Measurements from ENCODE around the gene CSF2RB. TPM values are rescaled to one million over a fixed set of nuclear protein-coding genes. Genes with fewer than 3 reads are reported as not detected.
"Not testable (repeated sequence)": the region's sequence is repeated elsewhere in the genome, so short reads cannot be mapped to it uniquely, and the experiment has no call there.

The CSF2RB gene
- total RNA-seq, 1 donor from 2014 or later: 0.05 TPM

- peak; percentile 30 for TF ChIP-seq CTCF (IDR thresholded peaks at IDR 0.05)
- Mint-ChIP-seq H3K36me3 (ENCODE audit: low read depth) (no peaks in the 10 kb centered on the region), H3K27ac (ENCODE audit: unreplicated experiment) (no peak overlapping the region), H3K9me3 (ENCODE audit: low read depth) (peaks cover 15% of the 10 kb centered on the region), H3K4me3 (ENCODE audit: unreplicated experiment) (no peak overlapping the region), H3K27me3 (ENCODE audit: low read depth) (peaks cover 20% of the 10 kb centered on the region), H3K4me1 (ENCODE audit: low read depth) (peaks cover 10% of the 10 kb centered on the region)
- no peak for DNase-seq (ENCODE audit: low spot score)
These were observed 68.7 kb downstream of the CSF2RB start for GRCh38 chr22:36982136-36982535.

- no peak for TF ChIP-seq CTCF (IDR thresholded peaks at IDR 0.05)
- Mint-ChIP-seq H3K27ac (ENCODE audit: unreplicated experiment) (no peak overlapping the region), H3K36me3 (ENCODE audit: low read depth) (no peaks in the 10 kb centered on the region), H3K27me3 (ENCODE audit: low read depth) (peaks cover 37% of the 10 kb centered on the region), H3K9me3 (ENCODE audit: low read depth) (peaks cover 15% of the 10 kb centered on the region), H3K4me3 (ENCODE audit: unreplicated experiment) (no peak overlapping the region), H3K4me1 (ENCODE audit: low read depth) (no peaks in the 10 kb centered on the region)
- no peak for DNase-seq (ENCODE audit: low spot score)
These were observed 71.9 kb downstream of the CSF2RB start for GRCh38 chr22:36985211-36985889.

GRCh38 chr22:36986242-36986821, 72.9 kb downstream of the CSF2RB start:
- peaks cover 41% of the 10 kb centered on the region for H3K27me3 Mint-ChIP-seq (ENCODE audit: low read depth)
- peak; percentile 75 for TF ChIP-seq CTCF (IDR thresholded peaks at IDR 0.05)
- no peak for DNase-seq (ENCODE audit: low spot score)
- H3K4me1 Mint-ChIP-seq (ENCODE audit: low read depth): no peaks in the 10 kb centered on the region
- H3K27ac Mint-ChIP-seq (ENCODE audit: unreplicated experiment): no peak overlapping the region
- H3K4me3 Mint-ChIP-seq (ENCODE audit: unreplicated experiment): no peak overlapping the region
- peaks cover 15% of the 10 kb centered on the region for H3K9me3 Mint-ChIP-seq (ENCODE audit: low read depth)
- no peaks in the 10 kb centered on the region for H3K36me3 Mint-ChIP-seq (ENCODE audit: low read depth)

- TF ChIP-seq CTCF (IDR thresholded peaks at IDR 0.05): no peak
- no peaks in the 10 kb centered on the region for H3K4me1 Mint-ChIP-seq (ENCODE audit: low read depth)
- no peak for DNase-seq (ENCODE audit: low spot score)
- H3K4me3 Mint-ChIP-seq (ENCODE audit: unreplicated experiment): no peak overlapping the region
- peaks cover 44% of the 10 kb centered on the region for H3K27me3 Mint-ChIP-seq (ENCODE audit: low read depth)
- peaks cover 15% of the 10 kb centered on the region for H3K9me3 Mint-ChIP-seq (ENCODE audit: low read depth)
- H3K27ac Mint-ChIP-seq (ENCODE audit: unreplicated experiment): no peak overlapping the region
- H3K36me3 Mint-ChIP-seq (ENCODE audit: low read depth): no peaks in the 10 kb centered on the region
These were observed 74.8 kb downstream of the CSF2RB start for GRCh38 chr22:36988075-36988832.

GRCh38 chr22:36989012-36989411, 75.6 kb downstream of the CSF2RB start:
- H3K4me3 Mint-ChIP-seq (ENCODE audit: unreplicated experiment); H3K36me3 Mint-ChIP-seq (ENCODE audit: low read depth); DNase-seq (ENCODE audit: low spot score); H3K4me1 Mint-ChIP-seq (ENCODE audit: low read depth); H3K27ac Mint-ChIP-seq (ENCODE audit: unreplicated experiment): not testable (repeated sequence)
- Mint-ChIP-seq H3K9me3 (ENCODE audit: low read depth) (peaks cover 15% of the 10 kb centered on the region), H3K27me3 (ENCODE audit: low read depth) (peaks cover 43% of the 10 kb centered on the region)

Other genes starting within 250 kb of the CSF2RB start
- gene CACNG2, start 209.9 kb upstream of the CSF2RB start, total RNA-seq: not detected in 3 replicates
- gene IFT27, start 137.5 kb upstream of the CSF2RB start, total RNA-seq: 23.0 to 31.4 TPM (median 24.4 TPM) in 3 replicates
- not detected in 3 replicates for gene PVALB, start 96.6 kb upstream of the CSF2RB start, total RNA-seq
- gene NCF4, start 52.6 kb upstream of the CSF2RB start, total RNA-seq: not detected in 3 replicates
- gene TST, start 105.8 kb downstream of the CSF2RB start, total RNA-seq: 17.8 to 25.3 TPM (median 24.9 TPM) in 3 replicates
- 51.0 to 71.4 TPM (median 68.9 TPM) in 3 replicates for gene MPST, start 106.1 kb downstream of the CSF2RB start, total RNA-seq
- gene KCTD17, start 138.1 kb downstream of the CSF2RB start, total RNA-seq: 26.7 to 33.0 TPM (median 28.9 TPM) in 3 replicates
- gene TMPRSS6, start 196.1 kb downstream of the CSF2RB start, total RNA-seq: not detected in 3 replicates
- gene IL2RB, start 236.3 kb downstream of the CSF2RB start, total RNA-seq: 0.37 TPM in 1 of 3 replicates, not detected in the others

All from chondrocyte (in vitro differentiated cells).